NCI-H2107 treated with DMSO at 0.1 percent for 48 hours (cell line): ENCODE results near the gene NFYB.
"Not testable (repeated sequence)": the region's sequence is repeated elsewhere in the genome, so short reads cannot be mapped to it uniquely, and the experiment has no call there.

Source experiments
- DNase-seq: peaks from one replicate; lab custom pipeline; 2025; ENCODE audit not compliant: unreplicated experiment; lab: John Stamatoyannopoulos, UW

Gene NFYB

GRCh38 chr12:104137902-104138796 lies at the start of gene NFYB:
TSS of gene NFYB (minus strand) at chr12:104138210. CDS start at chr12:104135453, 2,757 bp downstream.
- DNase-seq: peak; percentile 94

- DNase-seq: no peak
Measured at GRCh38 chr12:104187446-104188155, 49.6 kb upstream of the NFYB start.

- DNase-seq: no peak
Measured at GRCh38 chr12:104183443-104183842, 45.4 kb upstream of the NFYB start.

GRCh38 chr12:104182621-104183378 lies 44.8 kb upstream of the NFYB start:
- DNase-seq: no peak

- DNase-seq: no peak
Measured at GRCh38 chr12:104182144-104182543, 44.1 kb upstream of the NFYB start.

GRCh38 chr12:104181313-104181712 lies 43.3 kb upstream of the NFYB start:
- DNase-seq: no peak

- DNase-seq: no peak
Measured at GRCh38 chr12:104180374-104180773, 42.4 kb upstream of the NFYB start.

GRCh38 chr12:104177663-104178501 lies 39.9 kb upstream of the NFYB start:
- DNase-seq: no peak

- no peak for DNase-seq
Measured at GRCh38 chr12:104177336-104177662, 39.3 kb upstream of the NFYB start.

- no peak for DNase-seq
Measured at GRCh38 chr12:104175726-104176247, 37.8 kb upstream of the NFYB start.

GRCh38 chr12:104173804-104174203 lies 35.8 kb upstream of the NFYB start:
- DNase-seq: not testable (repeated sequence)

- DNase-seq: no peak
Measured at GRCh38 chr12:104172570-104172947, 34.5 kb upstream of the NFYB start.

- DNase-seq: no peak
Measured at GRCh38 chr12:104171785-104172569, 34.0 kb upstream of the NFYB start.

- DNase-seq: no peak
Measured at GRCh38 chr12:104168596-104168995, 30.6 kb upstream of the NFYB start.

GRCh38 chr12:104167519-104168458 lies 29.8 kb upstream of the NFYB start:
- DNase-seq: no peak

GRCh38 chr12:104166465-104166864 lies 28.5 kb upstream of the NFYB start:
- no peak for DNase-seq

- DNase-seq: no peak
Measured at GRCh38 chr12:104165801-104166200, 27.8 kb upstream of the NFYB start.

GRCh38 chr12:104164634-104165033 lies 26.6 kb upstream of the NFYB start:
- no peak for DNase-seq

- no peak for DNase-seq
Measured at GRCh38 chr12:104163631-104164030, 25.6 kb upstream of the NFYB start.
